GM20000 (cell line): ENCODE measurements around the gene PCSK1N.

Experiments used
- DNase-seq: peaks from one replicate; pipeline ENCODE4 v3.0.0; 2012; ENCODE audit warnings: low spot score
- CTCF ChIP-seq: IDR thresholded peaks from 2 replicates; pipeline ENCODE4 v1.5.1; 2012; ENCODE audit warnings: mild to moderate bottlenecking, control low read depth; ENCODE audit errors: extremely low read depth, missing control alignments

Gene PCSK1N

DNA sequence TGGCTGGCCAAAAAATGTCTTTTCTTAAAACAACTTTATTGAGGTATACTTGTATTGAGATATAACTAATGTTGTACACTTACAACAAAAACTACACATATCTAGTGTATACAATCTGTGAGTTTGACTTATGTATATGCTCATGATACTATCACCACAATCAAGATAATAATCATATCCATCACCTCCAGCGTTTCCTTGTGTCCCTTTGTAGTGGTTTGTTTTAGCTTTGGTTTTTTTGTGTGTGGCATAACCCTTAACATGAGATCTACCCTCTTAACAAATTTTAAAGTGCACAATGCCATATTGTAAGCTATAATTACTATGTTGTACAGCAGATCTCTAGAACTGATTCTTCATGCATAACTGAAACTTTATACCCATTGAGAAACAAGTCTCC lies 13.4 kb upstream of the PCSK1N start:
- DNase-seq, result no peak
- TF ChIP-seq CTCF, result no peak

- DNase-seq, result no peak
- no peak for TF ChIP-seq CTCF
Measured at GRCh38 chrX:48839686-48840085, 4.3 kb upstream of the PCSK1N start.

GRCh38 chrX:48834383-48834709 lies 1.1 kb downstream of the PCSK1N start:
- peak; percentile 9 for DNase-seq
- TF ChIP-seq CTCF, result no peak

- DNase-seq, result peak; percentile 23
- no peak for TF ChIP-seq CTCF
Measured at GRCh38 chrX:48833542-48834138, 1.8 kb downstream of the PCSK1N start.

DNA sequence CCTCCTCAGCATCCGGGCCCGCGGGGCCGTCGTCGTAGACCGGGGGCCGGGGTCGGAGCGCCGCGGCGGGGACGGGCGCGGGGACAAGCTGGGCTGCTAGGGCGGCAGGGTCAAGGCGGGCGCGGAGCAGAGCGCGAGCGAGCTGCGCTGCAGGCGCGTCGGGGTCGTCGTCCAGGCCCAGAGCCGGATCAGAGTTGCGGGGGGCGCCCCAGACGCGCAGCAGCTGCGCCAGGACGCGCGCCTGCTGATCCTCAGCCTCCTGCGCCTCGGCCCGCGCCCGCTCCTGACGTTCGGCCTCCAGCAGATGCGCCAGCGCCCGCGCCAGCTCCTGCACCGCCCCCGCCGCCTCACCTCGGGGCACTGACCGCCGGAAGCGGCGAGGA lies 3.5 kb downstream of the PCSK1N start:
- no peak for TF ChIP-seq CTCF
- peak; percentile 6 for DNase-seq

DNA sequence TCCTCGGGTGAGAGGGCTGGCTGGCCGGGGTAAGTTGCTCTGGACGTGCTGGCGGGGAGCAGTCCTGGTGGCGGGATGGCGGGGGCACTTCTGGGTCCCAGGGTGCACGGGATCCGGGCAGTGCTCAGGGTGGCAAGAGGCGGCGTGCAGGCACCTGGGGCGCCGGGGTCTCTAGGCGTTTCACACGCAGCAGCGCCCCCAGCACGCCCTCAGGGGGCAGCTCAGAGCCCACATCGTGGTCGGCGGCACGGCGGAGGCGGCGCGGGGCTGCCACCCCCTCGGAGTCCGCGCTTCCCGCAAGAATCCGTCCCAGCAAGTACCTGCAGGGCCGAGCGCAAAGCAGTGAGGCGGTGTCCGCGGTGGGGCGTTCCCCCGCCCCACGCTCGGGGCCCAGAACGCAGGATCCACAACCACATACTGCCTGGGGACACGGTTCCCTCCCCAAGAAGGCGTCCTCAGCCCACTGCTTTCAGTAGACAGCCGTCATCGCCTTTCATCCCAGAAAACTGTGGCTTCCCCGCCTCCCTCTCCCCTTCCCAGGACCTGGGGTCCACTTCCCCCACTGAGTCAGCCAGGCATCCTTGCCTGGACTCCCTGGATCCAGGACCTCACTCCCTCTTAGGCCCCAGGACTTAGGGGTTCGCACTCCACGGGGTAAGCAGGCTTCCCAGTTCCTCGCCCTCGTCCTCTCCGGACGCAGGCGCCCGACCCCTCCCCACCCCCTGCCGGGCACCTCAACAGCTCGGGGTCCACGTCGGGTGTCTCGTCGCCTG lies 4.1 kb downstream of the PCSK1N start:
- TF ChIP-seq CTCF, result no peak
- peak; percentile 10 for DNase-seq

- DNase-seq, result no peak
- TF ChIP-seq CTCF, result no peak
Measured at GRCh38 chrX:48829016-48829735, 6.2 kb downstream of the PCSK1N start.
